Measurements from ENCODE around the gene HACE1.
"Not testable (repeated sequence)": the region's sequence is repeated elsewhere in the genome, so short reads cannot be mapped to it uniquely, and the experiment has no call there.

Gene HACE1

DNA sequence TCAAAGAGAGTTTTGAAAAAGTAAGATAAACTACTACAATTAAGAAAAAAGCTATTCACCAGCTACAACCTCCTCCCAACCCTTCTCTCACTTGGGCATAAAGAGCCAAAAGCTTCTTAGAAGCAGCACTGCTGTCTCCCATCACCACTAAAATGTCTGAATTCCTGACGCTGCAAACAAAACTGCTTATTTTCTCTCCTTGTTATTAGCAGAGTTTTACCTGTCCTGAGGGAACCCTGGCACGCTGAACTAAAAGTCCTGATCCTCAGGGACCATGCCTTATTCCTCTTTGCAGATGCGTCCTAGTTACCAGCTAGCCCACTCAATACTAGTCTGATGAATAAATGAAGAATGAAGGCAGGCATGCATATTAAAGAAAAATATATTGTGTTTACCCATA, 1.1 kb downstream of the HACE1 start:
- ATAC-seq (ENCODE audit: insufficient read depth, low read depth) (no peak), DNase-seq (no peak)
- H4K20me1 ChIP-seq (ENCODE audit: insufficient read depth, low read length): peaks cover 5% of the 10 kb centered on the region; the same call in 1 of the 2 replicates
- H3K27ac ChIP-seq (ENCODE audit: low read length): peak overlapping the region; percentile 85
- peak overlapping the region; percentile 88 for H2AFZ ChIP-seq (ENCODE audit: low read depth, low read length)
- peaks cover 49% of the 10 kb centered on the region for H3K4me1 ChIP-seq (ENCODE audit: insufficient read depth, low read length)
- peaks cover 3% of the 10 kb centered on the region; the same call in 1 of the 2 replicates for H3K36me3 ChIP-seq (ENCODE audit: insufficient read depth, low read length)
- peak overlapping the region; percentile 92 for H3K9ac ChIP-seq (ENCODE audit: low read depth, low read length)
- H3K27me3 ChIP-seq (ENCODE audit: insufficient read depth, low read length, poor library complexity): no peaks in the 10 kb centered on the region
- H3K4me2 ChIP-seq (ENCODE audit: insufficient read depth, low read length): peak overlapping the region; percentile 82
- H3K4me3 ChIP-seq (ENCODE audit: low read depth in 1 of 2, low read length in 2 of 2): peak overlapping the region; percentile 88 to 94
- peaks cover 60% of the 10 kb centered on the region for H3K79me2 ChIP-seq (ENCODE audit: insufficient read depth, low read length)
- TF ChIP-seq EZH2 (IDR thresholded peaks at IDR 0.05; ENCODE audit: borderline replicate concordance, low read depth, low read length, severe bottlenecking): no peak
- TF ChIP-seq, protein P1, sequence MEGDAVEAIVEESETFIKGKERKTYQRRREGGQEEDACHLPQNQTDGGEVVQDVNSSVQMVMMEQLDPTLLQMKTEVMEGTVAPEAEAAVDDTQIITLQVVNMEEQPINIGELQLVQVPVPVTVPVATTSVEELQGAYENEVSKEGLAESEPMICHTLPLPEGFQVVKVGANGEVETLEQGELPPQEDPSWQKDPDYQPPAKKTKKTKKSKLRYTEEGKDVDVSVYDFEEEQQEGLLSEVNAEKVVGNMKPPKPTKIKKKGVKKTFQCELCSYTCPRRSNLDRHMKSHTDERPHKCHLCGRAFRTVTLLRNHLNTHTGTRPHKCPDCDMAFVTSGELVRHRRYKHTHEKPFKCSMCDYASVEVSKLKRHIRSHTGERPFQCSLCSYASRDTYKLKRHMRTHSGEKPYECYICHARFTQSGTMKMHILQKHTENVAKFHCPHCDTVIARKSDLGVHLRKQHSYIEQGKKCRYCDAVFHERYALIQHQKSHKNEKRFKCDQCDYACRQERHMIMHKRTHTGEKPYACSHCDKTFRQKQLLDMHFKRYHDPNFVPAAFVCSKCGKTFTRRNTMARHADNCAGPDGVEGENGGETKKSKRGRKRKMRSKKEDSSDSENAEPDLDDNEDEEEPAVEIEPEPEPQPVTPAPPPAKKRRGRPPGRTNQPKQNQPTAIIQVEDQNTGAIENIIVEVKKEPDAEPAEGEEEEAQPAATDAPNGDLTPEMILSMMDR (IDR thresholded peaks at IDR 0.05; ENCODE audit: borderline replicate concordance, extremely low read depth, low read length, poor library complexity, severe bottlenecking): no peak
- H3K9me3 ChIP-seq (ENCODE audit: insufficient read depth, low read length, severe bottlenecking): no peaks in the 10 kb centered on the region

DNA sequence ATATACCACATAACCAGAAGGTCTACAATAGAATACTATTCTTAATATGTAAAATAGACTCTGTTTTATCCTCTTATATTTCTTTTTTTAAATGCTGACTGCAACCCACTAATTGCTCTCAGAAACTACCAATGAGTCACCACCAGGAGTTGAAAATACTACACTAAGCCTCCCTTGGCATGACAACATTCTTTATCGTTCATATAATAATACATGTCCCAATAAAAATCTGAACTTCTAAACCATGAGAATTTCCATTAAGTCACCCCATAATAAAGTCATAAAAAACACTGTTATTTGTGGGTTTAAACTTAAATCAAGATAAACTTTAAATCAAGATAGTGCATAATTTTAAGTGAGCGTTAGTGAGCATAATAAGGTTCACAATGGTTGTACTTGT, 4.2 kb downstream of the HACE1 start:
- Histone ChIP-seq H3K9ac (ENCODE audit: low read depth, low read length) (no peak overlapping the region), H3K36me3 (ENCODE audit: insufficient read depth, low read length) (peaks cover 27% of the 10 kb centered on the region), H3K4me3 (ENCODE audit: low read depth in 1 of 2, low read length in 2 of 2) (no peak overlapping the region), H3K27me3 (ENCODE audit: insufficient read depth, low read length, poor library complexity) (no peaks in the 10 kb centered on the region), H3K9me3 (ENCODE audit: insufficient read depth, low read length, severe bottlenecking) (no peaks in the 10 kb centered on the region), H2AFZ (ENCODE audit: low read depth, low read length) (no peak overlapping the region), H3K4me1 (ENCODE audit: insufficient read depth, low read length) (peaks cover 37% of the 10 kb centered on the region), H3K27ac (ENCODE audit: low read length) (no peak overlapping the region), H3K4me2 (ENCODE audit: insufficient read depth, low read length) (peak overlapping the region; percentile 41; the same call in 1 of the 2 replicates), H3K79me2 (ENCODE audit: insufficient read depth, low read length) (peaks cover 81% of the 10 kb centered on the region), H4K20me1 (ENCODE audit: insufficient read depth, low read length) (peaks cover 5% of the 10 kb centered on the region; the same call in 1 of the 2 replicates)
- ATAC-seq (ENCODE audit: insufficient read depth, low read depth): no peak
- TF ChIP-seq EZH2 (IDR thresholded peaks at IDR 0.05; ENCODE audit: borderline replicate concordance, low read depth, low read length, severe bottlenecking): no peak
- TF ChIP-seq, protein P1 (IDR thresholded peaks at IDR 0.05; ENCODE audit: borderline replicate concordance, extremely low read depth, low read length, poor library complexity, severe bottlenecking): no peak
- DNase-seq: no peak

DNA sequence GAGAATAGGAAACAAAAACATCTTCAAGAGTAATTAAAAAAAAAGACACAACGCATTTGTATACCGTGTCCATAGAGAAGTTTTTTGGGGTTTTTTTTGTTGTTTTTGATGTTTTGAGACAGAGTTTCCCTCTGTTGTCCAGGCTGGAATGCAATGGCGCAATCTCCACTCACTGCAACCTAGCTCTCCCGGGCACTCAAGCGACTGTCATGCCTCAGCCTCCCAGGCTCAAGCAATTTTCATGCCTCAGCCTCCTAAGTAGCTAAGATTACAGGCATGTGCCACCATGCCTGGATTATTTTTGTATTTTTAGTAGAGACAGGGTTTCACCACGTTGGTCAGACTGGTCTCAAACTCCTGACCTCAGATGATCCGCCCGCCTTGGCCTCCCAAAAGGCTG, 12.0 kb downstream of the HACE1 start:
- not testable (repeated sequence) for H3K9ac ChIP-seq (ENCODE audit: low read depth, low read length); ATAC-seq (ENCODE audit: insufficient read depth, low read depth); DNase-seq; H3K9me3 ChIP-seq (ENCODE audit: insufficient read depth, low read length, severe bottlenecking); H4K20me1 ChIP-seq (ENCODE audit: insufficient read depth, low read length); H2AFZ ChIP-seq (ENCODE audit: low read depth, low read length); H3K4me2 ChIP-seq (ENCODE audit: insufficient read depth, low read length); H3K27ac ChIP-seq (ENCODE audit: low read length); H3K27me3 ChIP-seq (ENCODE audit: insufficient read depth, low read length, poor library complexity); H3K4me1 ChIP-seq (ENCODE audit: insufficient read depth, low read length); H3K4me3 ChIP-seq (ENCODE audit: low read depth in 1 of 2, low read length in 2 of 2)
- Histone ChIP-seq H3K79me2 (ENCODE audit: insufficient read depth, low read length) (peaks cover 30% of the 10 kb centered on the region), H3K36me3 (ENCODE audit: insufficient read depth, low read length) (peaks cover 75% of the 10 kb centered on the region)

DNA sequence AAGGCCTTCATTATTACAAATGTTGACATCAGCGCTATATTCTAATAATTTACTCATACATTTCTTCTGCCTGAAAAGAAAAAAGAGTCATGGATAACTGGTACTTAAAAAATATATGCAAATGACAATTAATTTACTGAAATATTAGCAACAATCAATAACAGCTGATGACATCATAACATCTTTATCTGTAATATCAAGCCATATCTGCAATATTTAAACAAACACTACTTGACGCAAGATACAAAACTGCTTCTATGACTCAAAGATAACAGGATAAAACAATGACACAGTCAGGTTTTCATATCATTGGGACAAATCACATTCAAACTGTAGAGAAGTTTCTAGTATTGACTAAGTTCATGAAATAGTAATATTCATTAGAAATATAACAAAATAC, 16.5 kb downstream of the HACE1 start:
- no peaks in the 10 kb centered on the region for H4K20me1 ChIP-seq (ENCODE audit: insufficient read depth, low read length)
- no peak overlapping the region for H3K9ac ChIP-seq (ENCODE audit: low read depth, low read length)
- no peak for TF ChIP-seq EZH2 (IDR thresholded peaks at IDR 0.05; ENCODE audit: borderline replicate concordance, low read depth, low read length, severe bottlenecking)
- TF ChIP-seq, protein P1 (IDR thresholded peaks at IDR 0.05; ENCODE audit: borderline replicate concordance, extremely low read depth, low read length, poor library complexity, severe bottlenecking): no peak
- ATAC-seq (ENCODE audit: insufficient read depth, low read depth): no peak
- H3K4me1 ChIP-seq (ENCODE audit: insufficient read depth, low read length): no peaks in the 10 kb centered on the region
- H3K79me2 ChIP-seq (ENCODE audit: insufficient read depth, low read length): peaks cover 15% of the 10 kb centered on the region; the same call in 1 of the 2 replicates
- no peaks in the 10 kb centered on the region for H3K27me3 ChIP-seq (ENCODE audit: insufficient read depth, low read length, poor library complexity)
- peaks cover 62% of the 10 kb centered on the region for H3K36me3 ChIP-seq (ENCODE audit: insufficient read depth, low read length)
- no peak overlapping the region for H2AFZ ChIP-seq (ENCODE audit: low read depth, low read length)
- no peak overlapping the region for H3K4me3 ChIP-seq (ENCODE audit: low read depth in 1 of 2, low read length in 2 of 2)
- DNase-seq: no peak
- no peak overlapping the region for H3K4me2 ChIP-seq (ENCODE audit: insufficient read depth, low read length)
- H3K9me3 ChIP-seq (ENCODE audit: insufficient read depth, low read length, severe bottlenecking): no peaks in the 10 kb centered on the region
- H3K27ac ChIP-seq (ENCODE audit: low read length): no peak overlapping the region
